AML-193 (cell line): ENCODE measurements around the gene ROR1.

Experiments
- DNase-seq, 2 experiments: peaks; one replicate each; lab custom pipeline; 2025; lab: John Stamatoyannopoulos, UW

The ROR1 gene

DNA sequence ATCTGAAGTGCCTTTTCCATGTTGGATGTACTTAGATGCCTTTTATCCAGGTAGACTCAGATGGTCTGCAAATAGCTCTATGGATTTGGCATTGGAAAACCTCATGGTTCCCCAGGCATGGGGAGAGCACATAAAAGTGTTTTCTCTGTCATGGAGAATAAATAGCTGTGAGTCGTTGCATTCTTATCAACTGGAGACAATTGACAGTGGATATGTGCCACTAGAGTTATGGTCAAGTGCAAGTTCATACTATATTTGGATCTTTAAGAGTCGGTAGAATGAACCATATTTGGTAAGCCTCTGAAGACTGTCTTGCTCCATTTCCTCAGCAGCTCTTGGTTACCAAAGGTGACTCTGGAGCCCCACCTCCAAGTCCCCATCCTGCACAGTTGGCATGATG is 83.7 kb downstream of the ROR1 start:
- DNase-seq = no peak

DNA sequence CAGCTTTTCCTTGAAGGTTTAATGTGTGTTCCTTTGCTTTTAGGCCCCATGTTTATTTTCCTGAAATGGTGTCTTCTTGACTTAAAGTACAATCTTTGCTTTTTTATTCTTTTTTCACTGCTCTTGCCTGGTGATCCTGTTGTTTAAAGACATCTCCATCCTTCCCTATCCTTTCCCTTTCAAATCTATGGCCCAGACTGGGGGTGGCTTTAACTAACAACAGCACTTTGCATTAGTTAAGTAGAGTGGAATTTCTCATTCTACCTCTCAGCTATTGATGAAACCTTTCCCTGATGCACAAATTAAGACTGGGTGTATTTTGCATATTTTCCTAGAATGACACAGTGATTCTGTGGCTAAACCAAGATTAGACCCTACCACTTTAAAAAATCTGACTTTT is 84.3 kb downstream of the ROR1 start:
- DNase-seq = no peak

DNA sequence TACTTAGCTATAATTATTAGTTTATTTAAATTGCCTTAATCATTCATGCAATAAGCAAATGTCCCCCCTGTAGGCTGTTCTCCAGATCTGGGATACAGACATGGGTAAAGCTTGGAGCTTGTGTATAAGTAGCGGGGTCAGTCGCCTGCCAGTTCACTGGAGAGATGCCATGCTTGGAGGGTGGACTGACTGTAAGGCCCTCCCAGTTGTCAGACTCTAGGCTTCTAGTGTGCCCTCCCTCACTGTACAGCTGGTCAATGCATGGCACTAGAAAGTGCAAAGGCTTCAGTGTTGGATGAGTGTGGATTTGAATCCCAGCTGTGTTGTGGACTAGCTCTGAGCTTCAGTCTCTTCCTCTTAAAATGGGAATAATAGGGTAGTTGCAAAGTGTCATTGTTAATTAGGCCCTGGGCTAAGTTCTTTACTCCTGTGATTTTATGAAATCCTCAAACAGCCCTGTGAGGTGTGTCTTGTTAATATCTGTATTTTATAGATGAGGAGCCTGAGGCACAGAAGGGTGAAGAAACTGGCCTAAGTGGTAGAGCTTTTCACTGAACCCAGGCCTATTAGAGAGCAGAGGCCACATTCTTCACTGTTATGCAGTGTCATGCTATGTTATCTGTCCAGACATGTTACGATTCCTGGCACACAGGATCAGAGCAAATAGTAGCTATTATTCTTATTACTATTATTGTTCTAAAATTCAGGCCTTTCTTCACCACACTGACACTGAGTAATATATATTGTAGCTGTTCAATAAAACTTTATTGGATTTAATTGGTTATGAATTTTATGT is 85.9 kb downstream of the ROR1 start:
- DNase-seq = no peak

DNA sequence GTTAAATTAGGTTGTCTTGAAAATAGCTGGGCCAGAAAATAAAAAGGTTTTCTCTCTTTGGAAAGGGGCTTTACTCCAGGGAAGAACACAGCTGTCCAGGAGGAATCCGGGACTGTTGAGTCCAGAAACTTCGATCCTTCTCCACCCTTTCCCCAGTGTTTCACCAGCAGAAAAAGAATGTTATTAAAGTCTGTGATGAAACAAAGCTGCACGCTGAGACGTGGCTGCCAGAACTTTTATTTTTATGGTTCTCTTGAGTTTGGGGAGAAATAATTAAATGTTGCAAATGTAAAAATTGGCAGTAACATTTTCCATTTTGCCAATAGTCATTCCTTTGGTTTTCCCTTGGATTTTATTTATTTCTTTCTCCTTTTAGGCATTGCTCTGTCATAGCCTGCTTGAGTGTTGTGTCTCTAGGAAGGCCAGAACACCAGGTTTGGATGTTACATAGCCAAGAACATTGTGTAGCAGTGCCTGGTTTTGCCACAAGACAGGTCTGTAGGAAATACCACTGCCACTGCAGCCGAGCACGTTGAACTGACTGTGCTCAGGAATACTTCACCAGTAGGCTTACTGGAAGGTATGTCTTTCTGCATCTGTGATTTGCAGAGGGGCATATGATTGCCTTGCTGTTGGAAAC is 87.4 kb downstream of the ROR1 start:
- DNase-seq = no peak

GRCh38 chr1:63863145-63863544 is 89.3 kb downstream of the ROR1 start:
- DNase-seq = no peak

GRCh38 chr1:63864224-63864641 is 90.4 kb downstream of the ROR1 start:
- no peak for DNase-seq

GRCh38 chr1:63865561-63865960 is 91.7 kb downstream of the ROR1 start:
- DNase-seq = no peak

GRCh38 chr1:63866084-63866483 is 92.3 kb downstream of the ROR1 start:
- no peak for DNase-seq

- no peak for DNase-seq
Measured at GRCh38 chr1:63867429-63868176, 93.8 kb downstream of the ROR1 start.

- no peak for DNase-seq
Measured at GRCh38 chr1:63868268-63868781, 94.5 kb downstream of the ROR1 start.

DNA sequence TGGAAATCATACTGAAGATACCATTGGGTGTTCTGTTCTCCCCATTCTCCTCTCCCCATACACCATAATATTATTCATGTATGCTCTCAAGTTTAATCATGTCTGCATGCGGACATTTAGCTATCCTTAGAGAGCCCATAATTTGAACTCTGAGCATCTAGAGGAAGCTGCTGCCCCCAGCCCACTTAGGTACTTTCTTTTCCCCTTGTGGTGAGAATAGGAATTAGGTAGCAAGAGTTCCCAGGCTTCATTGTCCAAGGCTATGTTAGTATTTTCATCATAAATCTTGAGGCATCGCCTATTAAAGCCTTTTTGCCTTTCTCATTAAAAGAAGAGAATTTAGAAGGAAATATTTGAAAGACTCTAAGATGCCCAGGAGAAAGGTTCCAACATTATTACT is 96.3 kb downstream of the ROR1 start:
- no peak for DNase-seq

DNA sequence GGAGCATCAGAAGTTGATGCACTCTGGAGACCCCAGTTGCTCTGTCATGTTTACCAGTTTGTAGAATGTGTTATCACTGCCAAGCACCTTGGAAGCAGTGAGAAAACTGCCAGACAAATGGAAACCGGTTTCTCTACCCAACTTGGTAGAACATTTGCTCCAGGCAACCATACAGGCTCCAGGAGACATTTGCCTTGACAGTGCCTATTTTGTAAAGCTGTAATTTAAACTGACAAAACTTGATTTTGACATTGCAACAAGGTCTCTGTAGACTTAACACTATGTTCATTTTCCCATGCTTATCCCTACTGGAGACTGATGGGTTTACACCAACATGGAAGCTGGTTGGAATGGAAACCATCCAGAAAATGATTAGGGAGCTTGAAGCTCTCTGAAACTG is 97.6 kb downstream of the ROR1 start:
- DNase-seq = no peak

DNA sequence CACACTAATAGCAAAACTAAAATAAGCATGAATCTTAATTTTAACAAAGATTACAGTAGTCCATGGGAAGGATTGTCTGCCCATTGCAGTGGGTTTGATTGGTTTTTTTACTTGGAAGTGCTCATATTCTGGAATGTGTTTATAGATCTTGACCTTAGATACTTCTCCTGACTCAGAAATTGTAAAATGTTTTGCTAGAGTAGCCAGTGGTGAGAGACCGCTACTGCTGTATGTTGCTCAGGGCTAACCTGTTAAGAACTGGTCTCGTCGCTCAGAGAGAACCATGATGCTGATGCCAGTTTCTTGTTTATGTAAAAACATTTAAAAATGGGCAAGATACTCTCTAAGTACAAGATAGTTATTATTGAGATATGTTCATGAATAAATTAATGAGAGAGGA is 99.9 kb downstream of the ROR1 start:
- no peak for DNase-seq

DNA sequence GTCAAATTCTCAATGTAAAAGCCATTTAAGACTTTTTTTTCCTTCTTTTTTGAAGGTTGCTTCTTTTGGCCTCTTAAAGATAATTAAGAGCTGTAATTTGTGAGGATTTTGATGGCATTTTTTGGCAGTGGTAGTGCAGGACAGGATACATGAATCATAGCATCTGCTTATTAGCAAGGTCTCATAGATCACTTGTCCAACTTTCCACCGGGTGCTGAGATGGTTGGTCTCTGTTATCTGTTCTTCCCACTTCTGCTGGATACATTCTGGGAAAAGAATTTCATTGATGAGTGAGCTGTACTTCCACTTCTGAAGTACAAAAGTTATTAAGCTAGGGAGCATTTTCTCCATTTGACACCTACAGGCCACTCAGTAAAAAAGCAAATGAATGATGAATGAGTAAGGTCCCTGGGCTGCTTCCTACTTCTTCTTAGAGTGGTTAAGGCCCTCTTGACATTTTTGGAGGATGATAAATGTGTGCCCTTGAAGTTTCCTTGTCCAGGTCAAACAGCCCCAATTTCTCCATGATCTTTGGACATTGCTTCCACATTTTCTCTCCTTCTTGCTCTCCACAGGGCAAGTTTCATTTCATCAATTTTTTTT is 100.6 kb downstream of the ROR1 start:
- DNase-seq = no peak

DNA sequence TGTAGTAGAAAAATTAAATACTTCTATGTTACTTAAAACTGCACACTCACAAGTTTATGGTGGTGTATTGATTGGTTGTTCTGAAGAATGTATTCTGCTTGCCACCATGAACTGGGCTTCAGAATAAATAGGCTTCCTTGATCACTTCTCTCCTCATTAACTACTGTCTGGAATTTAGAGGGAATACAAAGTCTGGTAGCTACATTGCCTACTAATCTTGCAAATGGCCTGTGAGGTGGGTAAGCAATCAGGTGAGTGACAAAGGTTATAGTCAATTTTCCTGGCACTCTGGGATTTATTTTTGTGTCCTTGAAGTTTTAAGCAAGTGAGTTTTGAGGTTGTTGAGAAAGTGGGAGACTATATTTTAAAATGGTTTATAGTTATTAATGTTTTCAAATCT is 101.8 kb downstream of the ROR1 start:
- DNase-seq = no peak

GRCh38 chr1:63877021-63877767 is 103.4 kb downstream of the ROR1 start:
- DNase-seq = no peak

DNA sequence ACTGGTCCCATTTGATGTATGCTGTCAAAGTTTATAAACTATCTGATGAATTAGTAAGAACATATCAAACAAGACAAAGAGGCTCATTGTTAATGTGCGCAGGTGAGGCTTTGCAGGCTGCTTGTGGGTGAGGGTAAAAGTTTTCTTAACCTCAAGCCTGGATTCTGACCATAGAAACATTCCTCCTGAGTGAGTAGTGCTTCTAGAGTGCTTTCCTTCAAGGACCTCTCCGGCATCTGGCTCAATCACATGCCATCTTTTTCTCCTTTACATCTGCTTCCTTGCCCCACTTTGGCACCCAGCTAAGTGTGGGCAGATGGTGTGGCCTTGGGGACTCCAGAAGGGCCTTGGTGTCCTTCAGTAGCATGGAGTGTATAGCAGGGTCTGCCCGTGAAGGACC is 104.0 kb downstream of the ROR1 start:
- no peak for DNase-seq

DNA sequence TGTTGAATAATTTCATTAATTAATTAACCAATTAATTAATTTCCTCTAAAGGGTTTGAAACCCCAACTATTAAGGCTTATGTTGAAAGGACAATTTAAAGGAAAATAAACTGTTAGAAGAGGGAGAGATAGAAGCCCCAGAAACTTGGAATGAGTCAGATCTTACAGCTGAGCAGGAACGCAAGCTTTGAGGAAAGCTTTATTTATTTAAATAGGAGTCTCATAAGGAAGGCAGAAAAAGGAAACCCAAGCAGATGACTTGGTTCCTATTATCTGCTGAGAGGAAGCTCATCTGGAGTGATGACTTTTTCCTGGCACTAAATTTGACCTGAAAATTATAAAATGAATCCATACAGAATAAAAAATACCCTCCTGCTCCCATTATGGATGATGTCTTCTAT is 105.1 kb downstream of the ROR1 start:
- no peak for DNase-seq

DNA sequence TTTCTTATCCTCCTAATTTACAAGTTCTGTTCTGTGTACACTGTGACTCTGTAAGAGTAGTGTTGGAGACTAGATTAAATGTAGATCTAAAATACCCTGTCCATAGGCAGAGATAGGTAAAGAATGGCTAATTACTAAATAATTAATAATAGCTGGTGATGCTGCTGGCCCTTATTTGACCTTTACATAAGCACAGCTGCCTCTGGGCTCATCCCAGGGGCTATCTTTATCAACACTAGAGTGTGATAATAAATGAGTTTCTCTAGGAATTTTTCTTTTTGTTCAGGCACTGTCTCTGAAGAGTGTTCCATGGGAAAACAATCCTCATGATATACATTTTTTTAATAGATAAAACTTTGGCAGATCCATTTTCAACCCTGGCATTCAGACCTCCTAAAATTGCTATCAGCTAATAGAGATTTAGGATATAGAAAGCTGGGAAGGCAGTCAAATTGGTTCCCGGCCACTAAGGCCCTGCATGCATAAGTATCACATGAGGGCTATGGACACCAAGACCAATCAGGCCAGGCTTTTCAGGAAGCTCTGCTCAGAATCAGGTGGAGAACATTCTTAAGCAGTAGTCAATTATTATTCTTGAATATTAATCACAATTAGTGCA is 107.2 kb downstream of the ROR1 start:
- no peak for DNase-seq

- no peak for DNase-seq
Measured at GRCh38 chr1:63882048-63882704, 108.4 kb downstream of the ROR1 start.
